Smooth muscle cell of the pulmonary artery (primary cell): ENCODE data around the gene CORO7. TPM values are rescaled to one million over a fixed set of nuclear protein-coding genes. Genes with fewer than 3 reads are reported as not detected.

ENCODE experiments used
- total RNA-seq: library from RNA; depleted of rRNA; stranded (reverse); fragments of >200 nt; gene quantifications from 2 replicates; pipeline ENCODE4 v1.2.3, GENCODE V29; 2014

The CORO7 gene
- 11.2 and 20.1 TPM in 2 replicates for total RNA-seq

GRCh38 chr16:4416200-4417032 lies at the start of gene CORO7:
TSS of gene CORO7 (minus strand) at chr16:4416596. CDS start at chr16:4416518, 78 bp downstream.

GRCh38 chr16:4425378-4426020 lies 9.1 kb upstream of the CORO7 start, which contains the start of gene DNAJA3:
TSS of gene DNAJA3 (plus strand) at chr16:4425868. CDS start at chr16:4425882, 14 bp downstream.

GRCh38 chr16:4371357-4372000 lies 44.9 kb downstream of the CORO7 start, which contains the start of gene VASN:
TSS of gene VASN (plus strand) at chr16:4371848. CDS start at chr16:4380878, 9,030 bp downstream.

GRCh38 chr16:4350787-4351659 lies 65.4 kb downstream of the CORO7 start, which contains the start of gene PAM16:
TSS of gene PAM16 (minus strand) at chr16:4351321. CDS start at chr16:4351234, 87 bp downstream.

GRCh38 chr16:4315186-4316107 lies 100.9 kb downstream of the CORO7 start, which contains the start of gene GLIS2:
TSS of gene GLIS2 (plus strand) at chr16:4316067. CDS start at chr16:4332281, 16,214 bp downstream.

Other genes with a start within 250 kb of the CORO7 start
- 0.13 TPM in 1 of 2 replicates, not detected in the other for gene SRL, start 174.5 kb downstream of the CORO7 start, total RNA-seq
- gene TFAP4, start 143.6 kb downstream of the CORO7 start, total RNA-seq = 3.8 and 7.4 TPM in 2 replicates
- 5.9 and 7.8 TPM in 2 replicates for gene GLIS2, start 100.5 kb downstream of the CORO7 start, total RNA-seq
- 13.6 and 23.2 TPM in 2 replicates for gene PAM16, start 65.3 kb downstream of the CORO7 start, total RNA-seq
- 137 and 148 TPM in 2 replicates for gene VASN, start 44.7 kb downstream of the CORO7 start, total RNA-seq
- gene DNAJA3, start 9.3 kb upstream of the CORO7 start, total RNA-seq = 61.3 and 69.2 TPM in 2 replicates
- gene NMRAL1, start 58.0 kb upstream of the CORO7 start, total RNA-seq = 41.3 and 49.3 TPM in 2 replicates
- 43.5 and 46.5 TPM in 2 replicates for gene HMOX2, start 59.8 kb upstream of the CORO7 start, total RNA-seq
- 16.1 and 25.0 TPM in 2 replicates for gene CDIP1, start 122.2 kb upstream of the CORO7 start, total RNA-seq
- 0.07 TPM in 1 of 2 replicates, not detected in the other for gene C16orf96, start 139.7 kb upstream of the CORO7 start, total RNA-seq
- gene UBALD1, start 198.3 kb upstream of the CORO7 start, total RNA-seq = 3.5 and 7.0 TPM in 2 replicates
- gene MGRN1, start 208.2 kb upstream of the CORO7 start, total RNA-seq = 38.8 and 56.0 TPM in 2 replicates